ENCODE measurements around the gene PACS1.

GRCh38 chr11:66259956-66260355, 189.9 kb downstream of the PACS1 start:
- TF ChIP-seq POLR2A (IDR thresholded peaks at IDR 0.05) = no peak
- TF ChIP-seq, protein P1, sequence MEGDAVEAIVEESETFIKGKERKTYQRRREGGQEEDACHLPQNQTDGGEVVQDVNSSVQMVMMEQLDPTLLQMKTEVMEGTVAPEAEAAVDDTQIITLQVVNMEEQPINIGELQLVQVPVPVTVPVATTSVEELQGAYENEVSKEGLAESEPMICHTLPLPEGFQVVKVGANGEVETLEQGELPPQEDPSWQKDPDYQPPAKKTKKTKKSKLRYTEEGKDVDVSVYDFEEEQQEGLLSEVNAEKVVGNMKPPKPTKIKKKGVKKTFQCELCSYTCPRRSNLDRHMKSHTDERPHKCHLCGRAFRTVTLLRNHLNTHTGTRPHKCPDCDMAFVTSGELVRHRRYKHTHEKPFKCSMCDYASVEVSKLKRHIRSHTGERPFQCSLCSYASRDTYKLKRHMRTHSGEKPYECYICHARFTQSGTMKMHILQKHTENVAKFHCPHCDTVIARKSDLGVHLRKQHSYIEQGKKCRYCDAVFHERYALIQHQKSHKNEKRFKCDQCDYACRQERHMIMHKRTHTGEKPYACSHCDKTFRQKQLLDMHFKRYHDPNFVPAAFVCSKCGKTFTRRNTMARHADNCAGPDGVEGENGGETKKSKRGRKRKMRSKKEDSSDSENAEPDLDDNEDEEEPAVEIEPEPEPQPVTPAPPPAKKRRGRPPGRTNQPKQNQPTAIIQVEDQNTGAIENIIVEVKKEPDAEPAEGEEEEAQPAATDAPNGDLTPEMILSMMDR (IDR thresholded peaks at IDR 0.05) = no peak
